Upper lobe of right lung (tissue), 1 donor: Measurements from ENCODE around the gene PLA2G3. TPM values are rescaled to one million over a fixed set of nuclear protein-coding genes. Genes with fewer than 3 reads are reported as not detected.
A peak's percentile ranks its signal among the peaks of the same experiment; 100 is the strongest.

Experiments
- ATAC-seq: fragments of 200-7000 bp; cut with Tn5 transposase; one replicate; pipeline ENCODE4 v1.9.1; 2020; ENCODE audit warnings: mild to moderate bottlenecking, moderate library complexity
- DNase-seq: peaks from one replicate; pipeline ENCODE4 v3.0.0-alpha.2; 2020
- H3K27ac ChIP-seq: fragments of 200-600 bp; one replicate; pipeline ENCODE4 v1.8.0; 2022
- H3K27me3 ChIP-seq: fragments of 200-600 bp; one replicate; pipeline ENCODE4 v1.8.0; 2022; ENCODE audit warnings: mild to moderate bottlenecking
- H3K36me3 ChIP-seq: fragments of 200-600 bp; one replicate; pipeline ENCODE4 v1.8.0; 2022
- H3K4me1 ChIP-seq: fragments of 200-600 bp; one replicate; pipeline ENCODE4 v1.8.0; 2022
- H3K4me3 ChIP-seq: fragments of 200-600 bp; one replicate; pipeline ENCODE4 v1.8.0; 2022; ENCODE audit warnings: mild to moderate bottlenecking
- H3K9me3 ChIP-seq: fragments of 200-600 bp; one replicate; pipeline ENCODE4 v1.8.0; 2022
- intact Hi-C: fragments of 100-400 bp; cut with DNase I; formaldehyde crosslinking; loops from one replicate; pipeline ENCODE4 v1.11.0; 2022
- total RNA-seq: library from RNA; stranded (reverse); fragmentation: NEBNext Ultra II Directional; extraction: Animal tissue kit (Norgen Biotek cat#: 25700); gene quantifications from one replicate; pipeline ENCODE4 v1.2.1, GENCODE V29; 2021
- TF ChIP-seq, protein P1 (sequence below): fragments of 200-600 bp; IDR thresholded peaks from one replicate; pipeline ENCODE4 v1.8.0; 2022; ENCODE audit warnings: antibody characterized with exemption
- donor health status: DM: no; HTN: yes; CAD: no; lungs with severe emphysema.

Gene PLA2G3
- total RNA-seq, 1 donor from 2014 or later: 6.9 TPM

GRCh38 chr22:31153357-31153756 is 13.0 kb upstream of the PLA2G3 start:
- no peak overlapping the region for H3K4me3 ChIP-seq
- no peak for ATAC-seq
- no peak overlapping the region for H3K27ac ChIP-seq
- DNase-seq: peak; percentile 6
- intact Hi-C loops: no loop called here
- H3K4me1 ChIP-seq: peaks cover 8% of the 10 kb centered on the region
- H3K27me3 ChIP-seq: no peaks in the 10 kb centered on the region
- no peaks in the 10 kb centered on the region for H3K36me3 ChIP-seq
- TF ChIP-seq, protein P1, sequence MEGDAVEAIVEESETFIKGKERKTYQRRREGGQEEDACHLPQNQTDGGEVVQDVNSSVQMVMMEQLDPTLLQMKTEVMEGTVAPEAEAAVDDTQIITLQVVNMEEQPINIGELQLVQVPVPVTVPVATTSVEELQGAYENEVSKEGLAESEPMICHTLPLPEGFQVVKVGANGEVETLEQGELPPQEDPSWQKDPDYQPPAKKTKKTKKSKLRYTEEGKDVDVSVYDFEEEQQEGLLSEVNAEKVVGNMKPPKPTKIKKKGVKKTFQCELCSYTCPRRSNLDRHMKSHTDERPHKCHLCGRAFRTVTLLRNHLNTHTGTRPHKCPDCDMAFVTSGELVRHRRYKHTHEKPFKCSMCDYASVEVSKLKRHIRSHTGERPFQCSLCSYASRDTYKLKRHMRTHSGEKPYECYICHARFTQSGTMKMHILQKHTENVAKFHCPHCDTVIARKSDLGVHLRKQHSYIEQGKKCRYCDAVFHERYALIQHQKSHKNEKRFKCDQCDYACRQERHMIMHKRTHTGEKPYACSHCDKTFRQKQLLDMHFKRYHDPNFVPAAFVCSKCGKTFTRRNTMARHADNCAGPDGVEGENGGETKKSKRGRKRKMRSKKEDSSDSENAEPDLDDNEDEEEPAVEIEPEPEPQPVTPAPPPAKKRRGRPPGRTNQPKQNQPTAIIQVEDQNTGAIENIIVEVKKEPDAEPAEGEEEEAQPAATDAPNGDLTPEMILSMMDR: no peak
- no peaks in the 10 kb centered on the region for H3K9me3 ChIP-seq

GRCh38 chr22:31151872-31152271 is 11.6 kb upstream of the PLA2G3 start:
- DNase-seq (no peak), ATAC-seq (no peak)
- H3K27ac ChIP-seq: no peak overlapping the region
- no peaks in the 10 kb centered on the region for H3K27me3 ChIP-seq
- H3K36me3 ChIP-seq: no peaks in the 10 kb centered on the region
- H3K9me3 ChIP-seq: no peaks in the 10 kb centered on the region
- peaks cover 8% of the 10 kb centered on the region for H3K4me1 ChIP-seq
- H3K4me3 ChIP-seq: no peak overlapping the region
- TF ChIP-seq, protein P1: no peak
- intact Hi-C loops: no loop called here

GRCh38 chr22:31150615-31151014 is 10.3 kb upstream of the PLA2G3 start:
- Histone ChIP-seq H3K27me3 (no peaks in the 10 kb centered on the region), H3K4me3 (no peak overlapping the region), H3K27ac (no peak overlapping the region), H3K36me3 (no peaks in the 10 kb centered on the region), H3K4me1 (peaks cover 4% of the 10 kb centered on the region), H3K9me3 (no peaks in the 10 kb centered on the region)
- TF ChIP-seq, protein P1: peak; percentile 13
- intact Hi-C loops: no loop called here
- ATAC-seq: no peak
- no peak for DNase-seq

DNA sequence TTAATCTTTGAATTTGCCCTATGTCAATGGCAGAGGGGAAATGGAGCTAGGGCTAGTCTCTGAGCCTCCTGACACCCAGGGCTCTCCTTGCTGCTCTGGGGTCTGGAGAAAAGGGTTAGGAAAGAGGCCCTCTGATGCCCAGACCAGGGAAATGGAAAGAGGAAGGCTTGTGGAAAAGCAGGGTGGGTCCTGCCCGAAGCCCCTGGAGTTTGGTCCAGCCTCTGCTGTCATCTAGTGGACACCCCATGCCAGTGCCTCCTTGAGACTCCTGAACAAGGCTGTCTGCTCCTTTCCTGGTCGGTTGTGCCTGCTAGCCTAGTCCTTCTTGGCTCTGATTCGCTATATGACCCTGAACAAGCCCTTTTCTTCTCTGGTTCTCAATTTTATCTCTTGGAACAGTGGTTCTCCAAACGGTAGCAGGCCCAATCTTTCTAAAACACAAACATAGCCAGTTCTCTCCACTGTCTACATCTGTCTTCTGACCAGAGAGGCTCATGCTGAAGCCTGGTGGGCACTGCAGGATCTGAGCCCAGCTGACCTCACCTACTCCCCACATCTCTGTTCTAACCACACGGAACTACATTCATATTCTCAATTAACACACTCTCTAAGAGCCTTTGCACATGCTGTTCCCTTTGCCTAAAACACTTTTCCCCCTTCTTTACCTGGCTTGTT is 8.8 kb upstream of the PLA2G3 start:
- TF ChIP-seq, protein P1: peak; percentile 86
- DNase-seq (peak; percentile 77), ATAC-seq (peak; percentile 98)
- Histone ChIP-seq H3K4me1 (peaks cover 4% of the 10 kb centered on the region), H3K9me3 (no peaks in the 10 kb centered on the region), H3K4me3 (no peak overlapping the region), H3K27ac (no peak overlapping the region), H3K36me3 (no peaks in the 10 kb centered on the region), H3K27me3 (no peaks in the 10 kb centered on the region)
- intact Hi-C loops: no loop called here

DNA sequence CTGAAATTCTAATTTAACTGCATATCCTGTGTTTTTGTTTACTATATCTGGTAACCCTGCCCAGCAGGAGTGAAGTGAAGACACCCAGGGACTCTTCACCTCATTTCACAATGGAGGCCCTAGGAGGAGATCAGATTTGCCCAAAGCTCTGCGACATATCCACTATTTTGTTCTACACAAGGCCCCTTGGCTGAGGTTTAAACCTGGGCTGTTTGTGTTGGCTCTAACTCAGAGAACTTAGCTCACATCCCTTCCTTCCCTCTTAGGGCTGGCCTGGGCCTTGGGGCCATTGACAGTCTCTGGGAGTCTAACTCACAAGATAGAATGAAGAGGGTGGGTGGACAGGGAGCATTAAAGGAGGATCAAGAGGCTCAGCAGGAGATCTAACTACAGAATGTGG is 8.2 kb upstream of the PLA2G3 start:
- Histone ChIP-seq H3K27me3 (no peaks in the 10 kb centered on the region), H3K9me3 (no peaks in the 10 kb centered on the region), H3K4me3 (no peak overlapping the region), H3K27ac (no peak overlapping the region), H3K36me3 (no peaks in the 10 kb centered on the region), H3K4me1 (peaks cover 4% of the 10 kb centered on the region)
- DNase-seq (peak; percentile 29), ATAC-seq (no peak)
- TF ChIP-seq, protein P1: no peak
- intact Hi-C loops: no loop called here

DNA sequence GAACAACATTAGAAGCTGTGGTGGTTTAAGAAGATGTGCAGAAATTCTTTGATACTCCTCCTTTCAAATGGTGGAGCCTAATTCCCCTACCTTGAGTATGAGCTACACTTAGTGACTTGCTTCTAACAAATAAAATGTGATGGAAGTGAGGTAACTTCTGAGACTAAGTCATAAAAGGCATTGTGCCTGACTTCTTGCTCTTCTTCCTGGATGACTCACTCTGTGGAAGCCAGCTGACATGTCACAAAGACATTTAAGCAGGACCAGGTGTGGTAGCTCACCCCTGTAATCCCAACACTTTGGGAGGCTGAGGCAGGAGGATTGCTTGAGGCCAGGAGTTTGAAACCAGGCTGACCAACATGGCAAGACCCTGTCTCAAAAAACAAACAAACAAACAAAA is 3.9 kb upstream of the PLA2G3 start:
- Histone ChIP-seq H3K9me3 (no peaks in the 10 kb centered on the region), H3K27ac (no peak overlapping the region), H3K27me3 (no peaks in the 10 kb centered on the region), H3K4me1 (peaks cover 4% of the 10 kb centered on the region), H3K4me3 (no peak overlapping the region), H3K36me3 (no peaks in the 10 kb centered on the region)
- TF ChIP-seq, protein P1: no peak
- DNase-seq: no peak
- no peak for ATAC-seq
- intact Hi-C loops: no loop called here
